DND-41 (cell line): ENCODE measurements around the gene CYP4A22.

ENCODE experiments used
- ATAC-seq: fragments of 200-7000 bp; cut with Tn5 transposase; 3 replicates; pipeline ENCODE4 v1.9.1; 2021; ENCODE audit warnings: low read depth; ENCODE audit not compliant: insufficient read depth
- DNase-seq: peaks from one replicate; pipeline ENCODE4 v3.0.0-alpha.2; 2020
- H2AFZ ChIP-seq: 2 replicates; pipeline ENCODE4 v1.6.0; 2012; ENCODE audit warnings: low read depth, low read length
- H3K27ac ChIP-seq: 2 replicates; pipeline ENCODE4 v1.5.1; 2012; ENCODE audit warnings: low read length, inconsistent platforms
- H3K27me3 ChIP-seq: fragments of 200-600 bp; sonication (generic); 2 replicates; pipeline ENCODE4 v1.6.0; 2012; ENCODE audit warnings: low read length, mild to moderate bottlenecking, inconsistent platforms; ENCODE audit not compliant: insufficient read depth, poor library complexity
- H3K36me3 ChIP-seq: 2 replicates; pipeline ENCODE4 v1.5.1; 2012; ENCODE audit warnings: low read length, inconsistent platforms; ENCODE audit not compliant: insufficient read depth
- H3K4me1 ChIP-seq: 2 replicates; pipeline ENCODE4 v1.5.1; 2012; ENCODE audit warnings: mild to moderate bottlenecking, low read length; ENCODE audit not compliant: insufficient read depth
- H3K4me2 ChIP-seq: 2 replicates; pipeline ENCODE4 v1.6.0; 2012; ENCODE audit warnings: mild to moderate bottlenecking, moderate library complexity, low read length, inconsistent platforms; ENCODE audit not compliant: insufficient read depth
- H3K4me3 ChIP-seq, 2 experiments: fragments of 200-600 bp in 1 of 2; shearing (Covaris generic) in 1 of 2; 2 replicates each; pipeline ENCODE4 v1.5.1; 2012 to 2016; ENCODE audit warnings: inconsistent platforms in 2 of 2, low read length in 2 of 2, mild to moderate bottlenecking in 2 of 2, low read depth in 1 of 2, moderate library complexity in 1 of 2
- H3K79me2 ChIP-seq: 2 replicates; pipeline ENCODE4 v1.6.0; 2012; ENCODE audit warnings: low read length, inconsistent platforms; ENCODE audit not compliant: insufficient read depth
- H3K9ac ChIP-seq: 2 replicates; pipeline ENCODE4 v1.6.0; 2012; ENCODE audit warnings: low read depth, mild to moderate bottlenecking, inconsistent platforms, low read length, moderate library complexity
- H3K9me3 ChIP-seq: 2 replicates; pipeline ENCODE4 v1.5.1; 2012; ENCODE audit warnings: low read length, moderate library complexity, mild to moderate bottlenecking, inconsistent platforms; ENCODE audit not compliant: insufficient read depth, severe bottlenecking
- H4K20me1 ChIP-seq: 2 replicates; pipeline ENCODE4 v1.6.0; 2012; ENCODE audit warnings: low read length; ENCODE audit not compliant: insufficient read depth
- CTCF ChIP-seq: IDR thresholded peaks from 2 replicates; pipeline ENCODE4 v1.5.1; 2012; ENCODE audit warnings: borderline replicate concordance, low read length, moderate library complexity, mild to moderate bottlenecking; ENCODE audit not compliant: poor library complexity, severe bottlenecking; ENCODE audit errors: extremely low read depth
- EZH2 ChIP-seq: IDR thresholded peaks from 3 replicates; pipeline ENCODE4 v1.6.1; 2012; ENCODE audit warnings: borderline replicate concordance, low read depth, mild to moderate bottlenecking, moderate library complexity, low read length, inconsistent platforms; ENCODE audit not compliant: severe bottlenecking

Gene CYP4A22

GRCh38 chr1:47181955-47182675 lies 44.9 kb downstream of the CYP4A22 start:
- Histone ChIP-seq H3K4me3 (no peak overlapping the region), H3K9ac (no peak overlapping the region), H3K36me3 (no peaks in the 10 kb centered on the region), H2AFZ (no peak overlapping the region), H3K4me2 (no peak overlapping the region), H3K9me3 (no peaks in the 10 kb centered on the region), H3K27ac (no peak overlapping the region), H3K27me3 (peaks cover 2% of the 10 kb centered on the region), H4K20me1 (no peaks in the 10 kb centered on the region), H3K4me1 (peaks cover 13% of the 10 kb centered on the region), H3K79me2 (no peaks in the 10 kb centered on the region)
- no peak for ATAC-seq
- no peak for TF ChIP-seq EZH2
- TF ChIP-seq CTCF = no peak
- no peak for DNase-seq

- no peak overlapping the region for H3K27ac ChIP-seq
- no peak for DNase-seq
- no peak overlapping the region for H3K9ac ChIP-seq
- no peaks in the 10 kb centered on the region for H4K20me1 ChIP-seq
- H3K4me1 ChIP-seq = peaks cover 13% of the 10 kb centered on the region
- H3K4me2 ChIP-seq = no peak overlapping the region
- peaks cover 8% of the 10 kb centered on the region for H3K27me3 ChIP-seq
- TF ChIP-seq EZH2 (no peak), CTCF (no peak)
- H3K79me2 ChIP-seq = no peaks in the 10 kb centered on the region
- no peaks in the 10 kb centered on the region for H3K9me3 ChIP-seq
- no peaks in the 10 kb centered on the region for H3K36me3 ChIP-seq
- H3K4me3 ChIP-seq = no peak overlapping the region
- ATAC-seq = no peak
- H2AFZ ChIP-seq = no peak overlapping the region
These were observed 45.5 kb downstream of the CYP4A22 start for GRCh38 chr1:47182676-47183235.

- Histone ChIP-seq H3K9ac (no peak overlapping the region), H3K4me3 (no peak overlapping the region), H4K20me1 (no peaks in the 10 kb centered on the region), H3K4me2 (no peak overlapping the region), H3K27me3 (peaks cover 8% of the 10 kb centered on the region), H3K4me1 (peaks cover 13% of the 10 kb centered on the region), H3K36me3 (no peaks in the 10 kb centered on the region), H3K27ac (no peak overlapping the region), H2AFZ (no peak overlapping the region), H3K9me3 (no peaks in the 10 kb centered on the region), H3K79me2 (no peaks in the 10 kb centered on the region)
- TF ChIP-seq EZH2 (no peak), CTCF (no peak)
- DNase-seq = no peak
- no peak for ATAC-seq
These were observed 46.3 kb downstream of the CYP4A22 start for GRCh38 chr1:47183308-47184089.
